ENCODE measurements around the gene TTC7B.

- TF ChIP-seq POLR2A (IDR thresholded peaks at IDR 0.05) (no peak), EP300 (IDR thresholded peaks at IDR 0.05; ENCODE audit: low read depth) (no peak), CTCF (IDR thresholded peaks at IDR 0.05) (no peak)
These were observed 173.9 kb downstream of the TTC7B start for GRCh38 chr14:90642244-90642717.
